Body of pancreas (tissue), 4 donors: ENCODE data around the gene IGSF21. TPM values are rescaled to one million over a fixed set of nuclear protein-coding genes. Genes with fewer than 3 reads are reported as not detected.

Source experiments
- ATAC-seq: fragments of 150-250 bp; one replicate; pipeline ENCODE4 v1.9.1; 2016
- DNase-seq, 4 donors: peaks; one replicate each; pipeline ENCODE4 v3.0.0-alpha.2; 2019
- H3K27ac ChIP-seq, 4 donors: fragments of 200-600 bp; sonication (generic); 1 replicate in 3 of 4; 2 replicates in 1 of 4; pipeline versions ENCODE4 v1.5.1 to v1.6.1; 2016 to 2019; ENCODE audit warnings: mild to moderate bottlenecking in 1 of 4, mixed read lengths in 1 of 4, moderate library complexity in 1 of 4
- H3K27me3 ChIP-seq, 2 donors: fragments of 200-600 bp; sonication (generic); one replicate each; pipeline ENCODE4 v1.6.0; 2016; ENCODE audit warnings: mild to moderate bottlenecking in 1 of 2
- H3K36me3 ChIP-seq, 2 donors: fragments of 200-600 bp; sonication (generic); replicated peaks in 1 of 2; 2 replicates each; pipeline ENCODE4 v1.5.1; 2016; ENCODE audit warnings: low read depth in 2 of 2; ENCODE audit not compliant: insufficient read depth in 1 of 2
- H3K4me1 ChIP-seq: fragments of 200-600 bp; sonication (generic); one replicate; pipeline ENCODE4 v1.6.0; 2016
- H3K4me3 ChIP-seq, 2 donors: fragments of 200-600 bp; sonication (generic); 1 replicate in 1 of 2; 2 replicates in 1 of 2; pipeline ENCODE4 v1.5.1; 2016 to 2019
- H3K9me3 ChIP-seq, 3 donors: fragments of 200-600 bp; sonication (generic); 1 replicate in 2 of 3; 2 replicates in 1 of 3; pipeline ENCODE4 v1.5.1; 2016
- CTCF ChIP-seq, 7 experiments: fragments of 450-650 bp in 4 of 7; fragments of 200-600 bp in 3 of 7; sonication (generic) in 3 of 7; IDR thresholded peaks; one replicate each; pipeline ENCODE4 v1.5.1; 2016 to 2019; ENCODE audit warnings: antibody characterized with exemption in 7 of 7
- POLR2A ChIP-seq, 3 donors: fragments of 450-650 bp; IDR thresholded peaks; one replicate each; pipeline ENCODE4 v1.6.1; 2016; ENCODE audit warnings: antibody characterized with exemption in 3 of 3, mild to moderate bottlenecking in 2 of 3
- WGBS, 2 donors: methylation state at CpG; one replicate each; pipeline ENCODE4 v1.1.5; 2017; 5-methylcytosine and 5-hydroxymethylcytosine counted together
- intact Hi-C: fragments of 100-400 bp; cut with DNase I; formaldehyde crosslinking; loops from one replicate; pipeline ENCODE4 v1.15.1; 2023
- total RNA-seq, 2 donors: library from RNA; depleted of rRNA; stranded (reverse); fragments of >200 nt; gene quantifications; one replicate each; pipeline ENCODE4 v1.1.0, GENCODE V29; 2016

IGSF21 gene
- total RNA-seq, 2 donors from 2014 or later = 0.33 to 2.1 TPM

DNA sequence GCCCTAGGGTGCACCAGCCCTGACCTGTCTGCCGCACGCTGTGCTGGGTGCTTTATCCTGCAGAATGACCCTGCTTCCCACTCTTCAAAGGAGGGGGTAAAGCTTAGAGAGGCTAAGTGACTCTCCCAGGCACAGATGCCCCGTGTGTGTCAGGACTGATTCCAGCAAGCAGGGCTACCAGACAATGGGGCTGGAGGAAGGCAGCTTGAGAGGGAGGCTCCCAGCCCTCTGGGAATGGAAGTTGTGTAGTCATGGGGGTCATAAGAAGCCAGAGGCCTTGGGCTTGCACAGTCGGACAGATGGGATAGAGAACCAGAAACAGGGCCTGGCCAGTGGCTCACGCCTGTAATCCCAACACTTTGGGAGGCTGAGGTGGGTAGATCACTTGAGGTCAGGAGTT lies 279.0 kb downstream of the IGSF21 start:
- TF ChIP-seq POLR2A (IDR thresholded peaks at IDR 0.05) (no peak), CTCF (IDR thresholded peaks at IDR 0.05) (no peak)
- DNase-seq (no peak), ATAC-seq (no peak)
- no peaks in the 10 kb centered on the region for H3K36me3 ChIP-seq
- no peaks in the 10 kb centered on the region for H3K27me3 ChIP-seq
- intact Hi-C loops = no loop called here
- H3K9me3 ChIP-seq = no peaks in the 10 kb centered on the region
- H3K4me3 ChIP-seq = no peak overlapping the region
- 68 to 88% methylated on average over 3 to 5 of the region's 5 CpGs for WGBS, 2 donors
- H3K4me1 ChIP-seq = no peaks in the 10 kb centered on the region
- H3K27ac ChIP-seq = no peak overlapping the region

DNA sequence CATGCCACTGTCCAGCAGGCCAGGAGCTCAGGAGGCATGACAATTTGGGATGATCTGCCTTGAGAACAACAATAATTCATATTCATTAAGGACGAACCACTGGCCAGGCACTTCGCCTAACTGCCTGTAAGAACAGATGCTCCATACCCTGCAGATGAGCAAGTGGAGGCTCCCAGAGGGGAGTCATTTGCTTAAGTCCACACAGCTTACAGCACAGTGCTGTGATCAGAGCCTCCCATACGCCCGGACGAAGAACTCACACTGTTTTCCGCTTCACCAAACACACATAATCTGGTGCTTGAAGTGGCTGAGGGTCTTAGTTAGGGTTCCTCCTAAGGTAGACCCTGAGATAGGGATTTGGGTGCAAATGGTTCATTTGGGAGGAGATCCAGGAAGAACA lies 279.7 kb downstream of the IGSF21 start:
- no peak for DNase-seq
- Histone ChIP-seq H3K27ac (no peak overlapping the region), H3K27me3 (no peaks in the 10 kb centered on the region), H3K4me3 (no peak overlapping the region), H3K4me1 (no peaks in the 10 kb centered on the region), H3K36me3 (no peaks in the 10 kb centered on the region), H3K9me3 (no peaks in the 10 kb centered on the region)
- TF ChIP-seq CTCF (IDR thresholded peaks at IDR 0.05) = no peak
- TF ChIP-seq POLR2A (IDR thresholded peaks at IDR 0.05) = no peak
- intact Hi-C loops = no loop called here
- WGBS, 2 donors = 88 to 89% methylated on average over 4 to 6 of the region's 6 CpGs
- ATAC-seq = no peak

GRCh38 chr1:18390953-18391352 lies 283.4 kb downstream of the IGSF21 start:
- Histone ChIP-seq H3K4me1 (no peaks in the 10 kb centered on the region), H3K27ac (no peak overlapping the region), H3K36me3 (no peaks in the 10 kb centered on the region), H3K27me3 (no peaks in the 10 kb centered on the region), H3K4me3 (no peak overlapping the region), H3K9me3 (no peaks in the 10 kb centered on the region)
- WGBS, 2 donors = 67 to 73% methylated on average over 4 to 11 of the region's 11 CpGs
- DNase-seq = no peak
- ATAC-seq = no peak
- intact Hi-C loops = no loop called here
- TF ChIP-seq POLR2A (IDR thresholded peaks at IDR 0.05) = no peak
- no peak for TF ChIP-seq CTCF (IDR thresholded peaks at IDR 0.05)

- TF ChIP-seq CTCF (IDR thresholded peaks at IDR 0.05) (no peak), POLR2A (IDR thresholded peaks at IDR 0.05) (no peak)
- Histone ChIP-seq H3K4me1 (no peaks in the 10 kb centered on the region), H3K27me3 (no peaks in the 10 kb centered on the region), H3K27ac (no peak overlapping the region), H3K36me3 (no peaks in the 10 kb centered on the region), H3K4me3 (no peak overlapping the region), H3K9me3 (no peaks in the 10 kb centered on the region)
- DNase-seq (no peak), ATAC-seq (no peak)
- intact Hi-C loops = no loop called here
- WGBS, 2 donors = 83 to 89% methylated on average over 4 to 9 of the region's 9 CpGs
Measured at GRCh38 chr1:18394563-18395156, 287.1 kb downstream of the IGSF21 start.

DNA sequence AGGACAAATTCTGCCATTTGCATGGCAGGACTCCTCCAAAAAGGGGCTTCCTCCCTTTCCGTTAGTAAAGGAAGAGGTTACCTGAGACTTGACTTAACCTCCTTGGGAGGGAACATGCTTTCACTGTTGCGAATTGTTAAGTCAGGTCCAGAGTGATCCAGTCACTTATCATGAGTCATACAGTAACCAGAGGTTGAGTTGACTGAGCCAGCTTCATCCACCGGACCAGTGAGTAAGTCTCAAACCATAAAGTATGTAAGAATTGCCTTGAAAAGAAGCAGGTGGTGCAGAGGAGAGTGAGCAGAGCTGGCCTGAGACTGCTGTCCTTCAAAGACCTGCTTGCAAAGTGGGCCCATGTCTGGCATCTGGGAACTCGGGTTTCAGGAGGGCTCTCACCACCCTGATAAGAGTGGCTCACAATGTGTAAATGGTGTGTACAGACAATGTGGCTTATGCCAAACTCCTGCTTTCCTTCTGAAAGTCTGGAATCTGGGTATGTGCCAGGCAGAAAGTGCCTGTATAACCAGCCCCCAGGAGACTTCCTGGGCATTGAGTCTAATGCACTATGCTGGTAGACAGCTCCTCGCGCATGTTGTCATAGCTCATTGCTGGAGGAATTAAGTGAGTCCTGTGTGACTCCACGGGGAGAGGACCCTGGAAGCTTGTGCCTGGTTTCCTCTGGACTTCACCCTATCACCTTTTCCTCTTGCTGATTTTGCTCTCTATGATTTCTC lies 288.8 kb downstream of the IGSF21 start:
- H3K4me1 ChIP-seq = no peaks in the 10 kb centered on the region
- no peaks in the 10 kb centered on the region for H3K36me3 ChIP-seq
- no peak overlapping the region for H3K27ac ChIP-seq
- no peaks in the 10 kb centered on the region for H3K9me3 ChIP-seq
- ATAC-seq (no peak), DNase-seq (no peak)
- H3K27me3 ChIP-seq = no peaks in the 10 kb centered on the region
- 53 to 65% methylated on average over 6 to 7 of the region's 7 CpGs for WGBS, 2 donors
- H3K4me3 ChIP-seq = no peak overlapping the region
- intact Hi-C loops = no loop called here
- TF ChIP-seq POLR2A (IDR thresholded peaks at IDR 0.05) (no peak), CTCF (IDR thresholded peaks at IDR 0.05) (no peak)
